GM12873 (cell line): ENCODE results near the gene PCNP.

ENCODE experiments used
- CTCF ChIP-seq: IDR thresholded peaks from 2 replicates; pipeline ENCODE4 v1.5.1; 2012; ENCODE audit warnings: low read depth, mild to moderate bottlenecking, moderate library complexity, low read length, control low read depth; ENCODE audit not compliant: insufficient read depth; ENCODE audit errors: missing control alignments

PCNP gene

GRCh38 chr3:101549473-101549872, 24.5 kb upstream of the PCNP start:
- no peak for TF ChIP-seq CTCF

GRCh38 chr3:101556064-101556463, 17.9 kb upstream of the PCNP start:
- no peak for TF ChIP-seq CTCF

- TF ChIP-seq CTCF, result no peak
Observed at GRCh38 chr3:101561630-101562328, 12.2 kb upstream of the PCNP start, which contains the start of gene TRMT10C. Gene TRMT10C, plus strand, starts transcription at chr3:101561868. Its CDS starts 2,914 bp downstream, at chr3:101564782.

GRCh38 chr3:101567528-101568317, 6.3 kb upstream of the PCNP start:
- TF ChIP-seq CTCF, result no peak

- no peak for TF ChIP-seq CTCF
Observed at GRCh38 chr3:101571028-101571895, 2.7 kb upstream of the PCNP start.

- TF ChIP-seq CTCF, result no peak
Observed at GRCh38 chr3:101574388-101575112, 570 bp downstream of the PCNP start.

GRCh38 chr3:101577286-101577685, 3.3 kb downstream of the PCNP start:
- TF ChIP-seq CTCF, result no peak
